ENCODE results near the gene LCMT2.

LCMT2 gene

DNA sequence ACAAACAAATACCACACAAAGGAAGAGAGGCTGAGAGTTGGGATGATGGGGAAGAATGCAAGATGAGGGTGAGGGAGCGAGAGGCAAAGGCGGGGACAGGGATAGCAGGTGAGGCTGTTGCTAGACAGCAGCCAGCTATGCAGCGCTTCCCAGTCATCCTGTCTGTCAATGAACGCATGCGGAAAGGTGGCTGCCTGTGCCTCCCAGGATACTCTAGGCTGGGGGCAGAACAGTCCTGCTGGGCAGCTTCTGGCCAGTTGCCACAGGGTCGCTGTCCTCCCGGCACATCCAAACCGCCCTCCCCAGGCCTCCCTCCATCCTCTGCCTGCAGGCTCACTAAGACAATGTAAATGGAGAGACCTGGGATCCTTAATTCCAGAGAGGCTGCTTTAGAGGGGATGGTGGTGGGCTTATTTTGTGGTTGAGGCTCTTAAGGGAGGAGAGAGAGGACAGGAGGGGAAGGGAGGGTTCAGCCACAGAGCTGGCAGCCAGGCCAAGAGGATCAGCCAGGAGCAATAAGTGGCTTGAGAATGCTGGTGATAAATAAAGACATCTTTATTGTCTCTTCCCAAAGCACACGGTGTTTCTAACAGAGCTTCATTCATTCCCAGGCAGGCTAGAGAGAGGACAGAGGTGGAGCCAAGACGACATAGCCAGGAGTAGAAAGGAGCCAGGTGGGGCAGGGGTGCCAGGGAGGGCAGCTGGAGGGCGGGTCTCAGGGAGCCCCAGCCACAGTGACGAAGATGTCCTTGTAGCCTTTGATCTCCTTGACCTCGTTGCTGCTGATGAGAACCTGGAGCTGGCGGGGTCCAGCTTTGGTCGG lies 54.4 kb downstream of the LCMT2 start:
- no peak for DNase-seq

DNA sequence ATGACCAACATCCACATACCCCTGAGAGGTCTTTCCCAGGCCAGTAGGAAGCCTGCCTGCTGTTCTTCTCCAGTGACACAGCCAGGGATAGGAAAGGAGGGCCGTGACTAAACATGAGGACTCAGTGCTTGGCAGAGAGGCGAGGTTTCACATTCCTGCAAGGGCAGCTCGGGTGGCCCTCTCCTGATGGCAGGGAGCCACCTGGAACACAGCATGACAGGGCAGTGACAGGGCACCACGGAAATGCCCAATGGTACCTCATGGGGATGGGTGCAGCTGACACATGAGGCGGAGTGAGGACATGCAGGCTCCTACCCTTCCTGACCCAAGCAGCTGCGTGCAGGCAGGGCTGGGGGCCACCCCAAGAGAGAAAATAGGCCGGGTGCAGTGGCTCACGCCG lies 56.2 kb downstream of the LCMT2 start:
- no peak for DNase-seq
